Heart left ventricle (tissue), 16 donors: Measurements from ENCODE around the gene PIP4P1. TPM values are rescaled to one million over a fixed set of nuclear protein-coding genes. Genes with fewer than 3 reads are reported as not detected.
A peak's percentile ranks its signal among the peaks of the same experiment; 100 is the strongest.

ENCODE experiments used
- ATAC-seq, 4 donors: fragments of 200-7000 bp; cut with Tn5 transposase; one replicate each; pipeline ENCODE4 v1.9.1; 2020 to 2022; ENCODE audit warnings: moderate library complexity in 4 of 4, mild to moderate bottlenecking in 3 of 4, moderate number of reproducible peaks in 1 of 4
- DNase-seq, 5 donors: peaks; one replicate each; pipeline ENCODE4 v3.0.0-alpha.2; 2020
- H3K27ac ChIP-seq, 12 donors: fragments of 200-600 bp; sonication (generic) in 4 of 12; one replicate each; pipeline versions ENCODE4 v1.5.0 to v1.8.0; 2016 to 2022; ENCODE audit warnings: mild to moderate bottlenecking in 2 of 12
- H3K27me3 ChIP-seq, 9 donors: fragments of 200-600 bp; sonication (generic) in 2 of 9; one replicate each; pipeline versions ENCODE4 v1.5.1 to v1.8.0; 2016 to 2022; ENCODE audit warnings: mild to moderate bottlenecking in 3 of 9
- H3K36me3 ChIP-seq, 9 donors: fragments of 200-600 bp; sonication (generic) in 2 of 9; one replicate each; pipeline versions ENCODE4 v1.5.0 to v1.8.0; 2018 to 2022; ENCODE audit warnings: mild to moderate bottlenecking in 2 of 9
- H3K4me1 ChIP-seq, 12 donors: fragments of 200-600 bp; sonication (generic) in 4 of 12; one replicate each; pipeline versions ENCODE4 v1.5.0 to v1.8.0; 2016 to 2022; ENCODE audit warnings: mild to moderate bottlenecking in 3 of 12
- H3K4me3 ChIP-seq, 12 donors: fragments of 200-600 bp; sonication (generic) in 4 of 12; one replicate each; pipeline versions ENCODE4 v1.5.0 to v1.8.0; 2017 to 2022; ENCODE audit warnings: mild to moderate bottlenecking in 9 of 12, moderate library complexity in 4 of 12
- H3K9me3 ChIP-seq, 12 donors: fragments of 200-600 bp; sonication (generic) in 4 of 12; one replicate each; pipeline versions ENCODE4 v1.5.0 to v1.8.0; 2016 to 2022; ENCODE audit warnings: mild to moderate bottlenecking in 1 of 12
- CTCF ChIP-seq, 12 donors: fragments of 200-600 bp; sonication (generic) in 4 of 12; IDR thresholded peaks; one replicate each; pipeline versions ENCODE4 v1.5.0 to v1.8.0; 2018 to 2022; ENCODE audit warnings: antibody characterized with exemption in 12 of 12, mild to moderate bottlenecking in 5 of 12
- POLR2A ChIP-seq, 2 donors: fragments of 450-650 bp; IDR thresholded peaks; one replicate each; pipeline ENCODE4 v1.6.1; 2017; ENCODE audit warnings: antibody characterized with exemption in 2 of 2, mild to moderate bottlenecking in 2 of 2, moderate library complexity in 2 of 2
- WGBS, 4 donors: extraction: QIAGEN DNeasy Blood & Tissue Kit in 2 of 4; methylation state at CpG; one replicate each; pipeline versions ENCODE4 v1.1.5 to v1.1.7; 2013 to 2018; 5-methylcytosine and 5-hydroxymethylcytosine counted together
- intact Hi-C, 10 donors: fragments of 100-400 bp; cut with DNase I; formaldehyde crosslinking; loops; one replicate each; pipeline versions ENCODE4 v1.11.1 to v1.14.2; 2022
- polyA plus RNA-seq, 2 donors: library from polyadenylated mRNA; stranded (reverse); fragments of 200-250 nt; gene quantifications; one replicate each; pipeline ENCODE4 v1.2.3, GENCODE V29; 2013
- total RNA-seq, 9 donors: library from RNA; depleted of rRNA in 2 of 9; stranded (reverse); fragments of >200 nt in 2 of 9; fragmentation: NEBNext Ultra II Directional in 3 of 9; extraction: Animal tissue kit (Norgen Biotek cat#: 25700) in 3 of 9; gene quantifications; one replicate each; pipeline versions ENCODE4 v1.1.0 to v1.2.4, GENCODE V29; 2016 to 2023
- donor health status: ischemic (EF 13 %, LVEDD 7.1; RV severe dilation, severe dysfunction).
- donor health status: healthy with polysubstance abuse.
- donor health status: DM: no; HTN: yes; CAD: no.
- donor health status: DM: no; HTN: no; CAD: no.
- donor health status: ischemic (EF 25% LVEDD 6.9; RV normal size, moderate dysfunction).
- donor health status: ischemic (EF 25% LVEDD 5.7; RV mildly dilated, moderate dysfunction).
- donor health status: healthy.
- donor health status: DM: yes; HTN: yes; CAD: no.
- donor health status: ischemic (EF 35%, LVEDD 5.7; RV mildly dilated, moderate dysfunction).
- donor health status: nonischemic (EF 11% LVEDD 7.7; RV severe dilation, severe dysfunction).
- donor health status: DM: yes; HTN: yes; CAD: no.
- donor health status: PGD.
- donor health status: ischemic (EF 29% LVEDD 5.4; RV normal size, mild dysfunction).
- donor health status: nonischemic (EF 23%, LVEDD 6.1; RV moderate dilation, normal function).

The PIP4P1 gene
- total and polyA plus RNA-seq, 11 donors = 12.3 to 39.8 (median 18.0) TPM

GRCh38 chr14:20412876-20413743, 48.1 kb downstream of the PIP4P1 start, which contains the start of gene TEP1:
Gene TEP1, minus strand, starts transcription at chr14:20413501. Its CDS starts 5,062 bp downstream, at chr14:20408439.
- H3K4me1 ChIP-seq = peaks cover 0 to 41% (median 9%) of the 10 kb centered on the region in 12 donors
- H3K36me3 ChIP-seq = peaks cover 0 to 11% (median 4%) of the 10 kb centered on the region in 9 donors
- H3K4me3 ChIP-seq = peak within 1 kb of the TSS; percentile 58 to 98 (median 80)
- H3K27me3 ChIP-seq = no peaks in the 10 kb centered on the region
- H3K9me3 ChIP-seq = no peaks in the 10 kb centered on the region
- WGBS, 4 donors = 0 to 1% (median 0%) methylated on average over 38 to 43 of the region's 43 CpGs
- DNase-seq (peak; percentile 90 to 94 (median 94)), ATAC-seq (peak; percentile 92 to 98 (median 97))
- intact Hi-C loops = loop anchor here (1.0 to 10.0 kb wide), 14 partner anchors 39 to 272 kb away; partner anchors contain the start of genes APEX1 (in 5 of the 10), RNASE4 (in 5 of the 10), ANG (in 3 of the 10) and OSGEP (in 3 of the 10)
- peak within 1 kb of the TSS; percentile 79 to 98 (median 94) for H3K27ac ChIP-seq
- TF ChIP-seq POLR2A (IDR thresholded peaks at IDR 0.05) (peak in 1 of 2 donors; percentile 83), CTCF (IDR thresholded peaks at IDR 0.05) (peak in 1 of 12 donors; percentile 28)

DNA sequence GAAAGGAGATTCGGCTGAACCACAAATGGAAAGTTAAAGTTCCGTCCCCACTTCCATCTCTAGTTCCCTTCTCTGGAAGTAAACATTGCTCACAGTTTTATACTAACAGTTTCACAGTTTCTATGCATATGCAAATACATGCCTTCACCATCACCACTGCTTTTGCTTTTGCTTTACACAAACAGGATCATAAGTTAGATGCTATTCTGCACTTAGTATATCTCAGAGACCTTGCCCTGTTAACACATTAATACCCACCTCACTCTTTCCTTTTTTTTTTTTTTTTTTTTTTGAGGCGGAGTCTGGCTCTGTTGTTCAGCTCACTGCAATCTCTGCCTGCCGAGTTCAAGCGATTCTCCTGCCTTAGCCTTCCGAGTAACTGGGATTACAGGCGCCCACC, 48.8 kb downstream of the PIP4P1 start:
- ATAC-seq (peak in 2 of 4 donors; percentile 2 to 3), DNase-seq (no peak)
- intact Hi-C loops = loop anchor here (2.0 to 10.0 kb wide), 11 partner anchors 40 to 272 kb away; partner anchors contain the start of genes RNASE4 (in 5 of the 10), APEX1 (in 4 of the 10), ANG (in 3 of the 10) and OSGEP (in 3 of the 10)
- no peak for TF ChIP-seq POLR2A (IDR thresholded peaks at IDR 0.05)
- Histone ChIP-seq H3K36me3 (peaks cover 0 to 18% (median 11%) of the 10 kb centered on the region in 9 donors), H3K4me1 (peaks cover 0 to 41% (median 9%) of the 10 kb centered on the region in 12 donors), H3K27me3 (no peaks in the 10 kb centered on the region), H3K9me3 (no peaks in the 10 kb centered on the region), H3K27ac (peak overlapping the region; percentile 79 to 98 (median 94)), H3K4me3 (peak overlapping the region; percentile 58 to 98 (median 80))
- WGBS, 4 donors = 4 to 7% (median 6%) methylated on average over 7 of the region's 7 CpGs

GRCh38 chr14:20409226-20409625, 52.0 kb downstream of the PIP4P1 start:
- WGBS, 4 donors = 44 to 61% (median 58%) methylated on average over 2 of the region's 2 CpGs

More at GRCh38 chr14:20409226-20409625, 52.0 kb downstream of the PIP4P1 start:
- H3K36me3 ChIP-seq = peaks cover 0 to 50% (median 43%) of the 10 kb centered on the region in 9 donors
- no peak for TF ChIP-seq CTCF (IDR thresholded peaks at IDR 0.05)
- TF ChIP-seq POLR2A (IDR thresholded peaks at IDR 0.05) = no peak
- no peak overlapping the region for H3K27ac ChIP-seq
- H3K4me1 ChIP-seq = peaks cover 0 to 30% (median 9%) of the 10 kb centered on the region in 12 donors
- no peak overlapping the region for H3K4me3 ChIP-seq
- no peaks in the 10 kb centered on the region for H3K9me3 ChIP-seq
- intact Hi-C loops = loop anchor here in 1 of 10 donors (5.0 kb wide), 1 partner anchor 57 kb away; no protein-coding TSS in a partner anchor
- H3K27me3 ChIP-seq = no peaks in the 10 kb centered on the region
- no peak for DNase-seq
- ATAC-seq = no peak

Other genes with a start within 250 kb of the PIP4P1 start
- gene OR11H6, start 237.7 kb downstream of the PIP4P1 start, total RNA-seq = not detected
- not detected for gene OR11H6, start 237.7 kb downstream of the PIP4P1 start, polyA plus RNA-seq
- not detected for gene OR11H7, start 232.5 kb downstream of the PIP4P1 start, total RNA-seq
- gene OR11H7, start 232.5 kb downstream of the PIP4P1 start, polyA plus RNA-seq = not detected
- not detected for gene OR11H4, start 222.1 kb downstream of the PIP4P1 start, total RNA-seq
- not detected for gene OR11H4, start 222.1 kb downstream of the PIP4P1 start, polyA plus RNA-seq
- 10 to 100 TPM in 4 of 9 donors, 1 to 10 TPM in 5; 6.1 to 17.0 (median 9.3) TPM for gene TTC5, start 155.5 kb downstream of the PIP4P1 start, total RNA-seq
- gene TTC5, start 155.5 kb downstream of the PIP4P1 start, polyA plus RNA-seq = 1 to 10 TPM; 3.2 to 7.4 TPM
- gene CCNB1IP1, start 128.2 kb downstream of the PIP4P1 start, total RNA-seq = 10 to 100 TPM; 24.5 to 85.6 (median 53.0) TPM
- gene CCNB1IP1, start 128.2 kb downstream of the PIP4P1 start, polyA plus RNA-seq = 10 to 100 TPM; 84.9 to 99.1 TPM
- 10 to 100 TPM in 7 of 9 donors, 1 to 10 TPM in 2; 6.8 to 20.0 (median 16.2) TPM for gene PARP2, start 117.8 kb downstream of the PIP4P1 start, total RNA-seq
- 10 to 100 TPM; 10.1 to 21.1 TPM for gene PARP2, start 117.8 kb downstream of the PIP4P1 start, polyA plus RNA-seq
- 10 to 100 TPM in 4 of 9 donors, 1 to 10 TPM in 5; 4.1 to 31.3 (median 9.8) TPM for gene TEP1, start 47.9 kb downstream of the PIP4P1 start, total RNA-seq
- 1 to 10 TPM; 7.4 to 9.0 TPM for gene TEP1, start 47.9 kb downstream of the PIP4P1 start, polyA plus RNA-seq
- gene KLHL33, start 25.3 kb downstream of the PIP4P1 start, total RNA-seq = under 1 TPM; 0.07 to 1.00 (median 0.58) TPM
- under 1 TPM; 0.25 to 0.61 TPM for gene KLHL33, start 25.3 kb downstream of the PIP4P1 start, polyA plus RNA-seq
- gene OSGEP, start 6.6 kb downstream of the PIP4P1 start, total RNA-seq = 10 to 100 TPM; 16.1 to 40.9 (median 18.5) TPM
- gene OSGEP, start 6.6 kb downstream of the PIP4P1 start, polyA plus RNA-seq = 10 to 100 TPM; 21.6 to 30.0 TPM
- 10 to 100 TPM; 60.4 to 92.6 (median 76.4) TPM for gene APEX1, start 6.2 kb downstream of the PIP4P1 start, total RNA-seq
- gene APEX1, start 6.2 kb downstream of the PIP4P1 start, polyA plus RNA-seq = 100 to 1,000 TPM in 1 of 2 donors, 10 to 100 TPM in 1; 47.9 to 109 TPM
- gene PNP, start 8.0 kb upstream of the PIP4P1 start, total RNA-seq = 10 to 100 TPM in 6 of 9 donors, 1 to 10 TPM in 3; 4.2 to 38.5 (median 10.5) TPM
- gene PNP, start 8.0 kb upstream of the PIP4P1 start, polyA plus RNA-seq = 10 to 100 TPM in 1 of 2 donors, 1 to 10 TPM in 1; 5.9 to 29.8 TPM
- under 1 TPM in 5 of 9 donors, not detected in 4; 0.21 to 0.34 (median 0.27) TPM for gene RNASE10, start 44.1 kb upstream of the PIP4P1 start, total RNA-seq
- gene RNASE10, start 44.1 kb upstream of the PIP4P1 start, polyA plus RNA-seq = not detected
- gene RNASE9, start 99.6 kb upstream of the PIP4P1 start, total RNA-seq = not detected
- gene RNASE9, start 99.6 kb upstream of the PIP4P1 start, polyA plus RNA-seq = not detected
- gene RNASE11, start 126.6 kb upstream of the PIP4P1 start, total RNA-seq = not detected
- not detected for gene RNASE11, start 126.6 kb upstream of the PIP4P1 start, polyA plus RNA-seq
- gene RNASE12, start 129.9 kb upstream of the PIP4P1 start, total RNA-seq = not detected
- not detected for gene RNASE12, start 129.9 kb upstream of the PIP4P1 start, polyA plus RNA-seq
- not detected for gene OR6S1, start 180.3 kb upstream of the PIP4P1 start, total RNA-seq
- gene OR6S1, start 180.3 kb upstream of the PIP4P1 start, polyA plus RNA-seq = not detected
- gene RNASE4, start 223.1 kb upstream of the PIP4P1 start, total RNA-seq = 10 to 100 TPM in 3 of 9 donors, 1 to 10 TPM in 6; 4.7 to 22.2 (median 8.1) TPM
- 1 to 10 TPM; 9.8 TPM for gene RNASE4, start 223.1 kb upstream of the PIP4P1 start, polyA plus RNA-seq
- gene ANG, start 227.3 kb upstream of the PIP4P1 start, total RNA-seq = 1 to 10 TPM; 2.1 to 9.3 (median 4.0) TPM
- gene ANG, start 227.3 kb upstream of the PIP4P1 start, polyA plus RNA-seq = 1 to 10 TPM; 3.3 to 4.3 TPM